NCI-H1930 (cell line): ENCODE results near the gene ZNF407.
"Not testable (repeated sequence)": the region's sequence is repeated elsewhere in the genome, so short reads cannot be mapped to it uniquely, and the experiment has no call there.

Experiments used
- DNase-seq, 2 experiments: peaks; one replicate each; lab custom pipeline; 2025; lab: John Stamatoyannopoulos, UW

The ZNF407 gene

DNA sequence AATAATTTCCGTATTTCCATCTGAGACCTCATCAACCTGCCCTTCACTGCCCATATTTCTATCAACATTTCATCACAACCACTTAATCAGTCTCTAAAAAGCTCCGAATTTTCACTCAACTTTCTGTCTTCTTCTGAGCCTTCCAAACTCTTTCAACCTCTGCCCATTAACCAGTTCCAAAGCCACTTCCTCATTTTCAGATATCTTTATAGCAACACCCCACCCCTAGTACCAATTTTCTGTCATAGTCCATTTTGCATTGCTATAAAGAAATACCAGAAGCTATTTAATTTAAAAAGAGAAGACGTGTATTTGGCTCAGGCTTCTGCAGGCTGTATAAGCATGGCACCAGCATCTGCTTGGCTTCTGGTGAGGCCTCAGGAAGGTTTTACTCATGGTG lies 504.2 kb downstream of the ZNF407 start:
- no peak for DNase-seq

DNA sequence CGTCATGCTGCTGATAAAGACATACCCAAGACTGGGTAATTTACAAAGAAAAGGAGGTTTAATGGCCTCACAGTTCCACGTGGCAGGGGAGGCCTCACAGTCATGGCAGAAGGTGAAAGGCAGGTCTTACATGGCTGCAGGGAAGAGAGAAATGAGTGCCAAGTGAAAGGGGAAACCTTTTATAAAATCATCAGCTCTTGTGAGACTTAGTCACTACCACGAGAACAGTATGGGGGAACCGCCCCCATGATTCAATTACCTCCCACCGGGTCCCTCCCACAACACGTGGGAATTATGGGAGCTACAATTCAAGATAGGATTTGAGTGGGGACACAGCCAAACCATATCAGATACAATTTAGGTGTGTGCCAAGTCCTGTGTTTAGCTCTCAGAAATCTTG lies 506.4 kb downstream of the ZNF407 start:
- DNase-seq: not testable (repeated sequence)

DNA sequence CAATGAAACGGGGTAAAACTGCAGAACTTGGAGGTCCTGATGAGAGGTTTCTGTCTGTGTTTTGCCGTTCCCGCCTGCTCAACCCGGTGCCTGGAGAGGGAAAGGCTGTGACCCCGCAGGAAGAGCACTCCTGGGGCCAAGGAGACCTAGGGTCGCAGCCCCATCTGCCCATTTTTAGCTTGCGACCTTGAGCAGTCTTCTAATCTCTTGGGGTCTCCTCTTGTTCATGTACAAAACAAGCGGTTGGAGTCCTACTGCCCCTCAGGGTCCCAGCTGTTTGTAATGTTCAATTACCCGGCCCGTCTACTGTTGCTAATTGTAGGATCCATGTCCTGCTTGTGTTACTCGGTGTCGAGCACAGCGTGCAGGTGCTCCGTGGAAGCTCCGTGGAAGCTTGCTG lies 506.8 kb downstream of the ZNF407 start:
- no peak for DNase-seq

DNA sequence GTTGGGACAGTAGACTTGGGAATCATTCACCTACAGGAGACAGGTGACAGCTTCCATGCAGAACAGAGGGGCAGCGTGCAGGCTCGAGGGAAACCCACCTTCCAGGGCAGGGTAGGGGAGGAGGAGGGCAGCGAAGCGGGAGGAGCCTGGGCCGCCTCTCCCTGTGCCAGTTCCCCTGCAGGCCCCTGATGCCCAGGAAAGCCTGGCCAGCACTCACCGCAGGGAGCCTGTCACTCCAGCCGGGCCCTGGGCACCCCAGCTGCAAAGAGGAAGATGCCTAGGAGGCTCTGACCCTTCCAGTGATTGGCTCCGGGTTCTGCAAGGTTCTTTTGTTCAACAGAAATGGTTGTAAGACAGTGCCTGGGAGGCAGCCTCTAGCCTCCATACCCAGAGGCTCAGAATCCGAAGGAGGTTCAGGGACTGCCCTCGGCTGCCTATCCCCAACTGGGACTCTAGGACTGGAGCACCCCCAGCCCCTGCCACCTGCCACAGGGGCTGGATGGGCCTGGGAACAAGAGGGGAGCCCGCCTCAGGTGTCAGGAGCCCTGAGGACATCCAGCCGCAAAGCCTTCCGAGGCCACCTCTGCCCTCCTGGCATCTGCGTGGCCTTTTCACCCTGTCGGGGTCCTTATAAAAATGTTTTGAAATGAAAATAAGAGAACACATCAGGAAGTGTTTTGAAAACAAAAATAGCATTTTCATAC lies 508.0 kb downstream of the ZNF407 start:
- no peak for DNase-seq

DNA sequence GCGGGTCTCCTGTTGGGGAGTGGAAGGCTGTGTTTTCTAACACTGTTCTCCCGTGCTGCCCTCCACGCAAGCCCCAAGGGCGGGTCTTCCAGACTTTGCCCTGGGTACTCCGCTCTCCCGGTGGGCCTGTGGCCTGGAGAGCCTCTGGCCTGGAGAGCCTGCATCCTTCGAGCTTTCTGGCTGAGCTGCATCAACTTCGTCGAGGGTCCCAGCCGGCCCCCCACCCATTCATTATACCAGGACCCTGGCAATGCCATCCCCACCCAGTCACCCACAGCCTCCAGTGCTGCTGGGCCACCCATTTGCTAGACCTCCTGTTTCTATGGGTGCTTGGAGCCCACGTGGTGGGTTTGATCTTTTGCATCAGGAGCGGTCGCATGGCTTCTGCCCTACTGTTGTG lies 509.1 kb downstream of the ZNF407 start:
- no peak for DNase-seq

DNA sequence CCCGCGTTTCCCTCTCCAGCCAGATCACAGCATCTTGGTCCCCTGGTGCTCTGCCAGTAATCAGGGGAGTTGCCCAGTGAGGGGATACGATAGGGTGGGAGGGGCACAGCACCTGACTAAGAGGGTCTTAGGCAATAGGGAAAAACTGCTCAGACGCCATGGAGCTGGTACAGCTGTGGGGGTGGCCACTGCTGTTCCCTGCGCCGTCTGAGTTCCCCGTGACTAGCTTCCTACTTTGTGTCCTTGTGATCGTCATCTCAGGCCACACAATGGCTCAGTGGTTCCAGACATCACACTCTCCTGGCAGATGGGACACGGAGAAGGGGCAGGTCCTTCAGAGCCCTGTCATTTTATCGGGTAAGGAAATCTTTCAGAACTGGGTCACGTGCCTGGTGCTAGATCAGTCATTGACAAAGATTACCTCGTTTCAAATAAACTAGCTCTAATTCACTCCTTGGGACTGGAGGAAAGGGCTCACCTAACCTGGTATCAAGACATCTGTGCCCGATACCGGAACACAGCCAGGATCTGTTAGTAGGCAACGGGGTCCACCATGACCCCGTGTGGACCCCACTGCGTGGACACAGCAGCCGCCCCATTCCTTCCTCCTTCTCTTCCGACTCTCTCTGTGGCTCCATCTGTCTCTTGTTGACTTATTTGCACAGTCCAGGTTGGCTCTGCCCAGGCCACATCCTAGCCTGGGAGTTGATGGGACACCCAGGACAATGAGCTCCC lies 509.7 kb downstream of the ZNF407 start:
- DNase-seq: no peak

DNA sequence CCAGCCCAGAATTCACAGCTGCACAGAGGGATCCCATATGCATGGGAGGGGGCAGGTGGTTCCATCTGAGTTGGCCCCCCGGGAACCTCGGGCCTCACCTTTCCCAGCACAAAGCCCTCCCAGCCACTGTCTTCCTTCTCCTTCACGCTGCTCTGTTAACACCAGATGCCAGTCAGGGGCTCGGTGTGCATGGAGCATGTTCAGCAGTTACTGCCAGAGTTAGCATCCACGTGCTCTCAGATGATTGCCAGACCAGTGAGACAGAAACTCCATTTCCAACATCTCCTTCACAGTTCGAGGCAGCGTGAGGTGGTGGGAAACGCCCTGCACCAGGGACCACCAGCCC lies 510.2 kb downstream of the ZNF407 start:
- no peak for DNase-seq

DNA sequence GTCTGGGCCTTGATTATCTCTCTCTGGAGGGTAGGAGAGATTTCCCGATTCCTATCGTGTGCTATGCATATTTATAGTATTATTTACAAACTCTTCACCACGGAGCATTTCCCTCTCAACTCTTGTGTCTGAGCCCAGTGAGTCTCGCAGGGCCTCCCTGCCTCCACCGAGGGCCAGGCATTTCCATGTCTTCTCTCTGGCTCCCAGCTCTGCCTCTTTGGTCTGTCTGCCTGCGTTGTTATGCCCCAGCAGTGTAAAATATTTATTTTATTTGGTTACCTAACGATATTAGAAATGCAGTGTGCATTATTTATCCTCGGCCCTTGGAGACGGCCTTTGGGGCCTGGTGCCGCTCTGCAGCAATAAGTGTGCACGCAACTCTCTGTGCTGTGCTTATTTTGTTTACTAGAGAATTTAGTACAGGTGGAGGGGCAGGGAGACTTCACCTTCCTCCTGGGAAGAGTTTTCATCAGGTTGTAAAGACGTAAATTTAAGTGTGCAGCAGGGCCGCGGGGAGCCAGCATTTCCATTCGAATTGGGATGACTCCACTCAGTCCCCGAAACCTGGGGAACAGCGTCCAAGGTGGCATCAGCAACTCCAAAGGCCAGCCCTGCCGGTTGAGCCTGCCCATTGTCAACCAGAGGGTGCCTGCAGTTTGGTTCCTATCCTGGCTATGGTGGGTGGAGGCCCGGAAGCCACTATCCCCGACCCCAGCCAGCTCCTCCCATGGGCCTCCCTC lies 511.1 kb downstream of the ZNF407 start:
- DNase-seq: no peak

DNA sequence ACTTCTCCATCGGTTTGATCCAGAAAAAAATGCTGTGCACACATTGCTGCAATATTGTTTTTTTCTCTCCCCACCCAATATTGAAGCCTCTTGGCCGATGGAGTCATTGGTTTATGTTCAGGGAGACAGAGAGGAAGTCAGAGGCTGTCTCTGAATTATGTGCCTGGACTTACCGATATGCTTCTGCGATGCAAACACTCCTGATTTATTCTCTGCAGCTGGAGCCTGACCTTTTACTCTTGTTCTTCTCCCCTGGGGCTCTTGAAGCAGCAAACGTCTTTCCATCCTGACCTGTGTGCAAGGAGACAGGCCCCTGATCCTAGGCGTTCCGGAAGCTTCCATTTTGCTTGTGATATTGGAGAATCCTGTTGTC lies 511.6 kb downstream of the ZNF407 start:
- no peak for DNase-seq

DNA sequence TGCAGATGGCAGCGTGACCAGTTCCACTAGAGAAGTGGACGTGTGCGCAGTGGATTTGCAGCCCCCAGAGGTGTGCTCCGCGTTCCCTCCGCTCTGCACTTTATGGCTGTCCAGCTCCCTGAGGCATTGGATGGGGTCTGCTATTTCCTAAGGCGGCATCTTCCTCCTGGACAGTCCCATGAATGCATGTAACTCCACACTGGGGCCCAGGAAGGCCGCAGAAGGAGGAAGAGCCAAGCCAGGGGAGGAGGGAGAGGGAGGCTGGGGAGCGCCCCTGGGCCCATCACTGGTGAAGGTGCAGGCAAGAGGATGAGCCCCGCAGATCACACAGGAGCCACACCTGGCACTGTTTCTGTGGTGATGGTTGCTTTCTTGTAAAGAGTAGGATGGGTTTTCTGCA lies 512.1 kb downstream of the ZNF407 start:
- DNase-seq: no peak

DNA sequence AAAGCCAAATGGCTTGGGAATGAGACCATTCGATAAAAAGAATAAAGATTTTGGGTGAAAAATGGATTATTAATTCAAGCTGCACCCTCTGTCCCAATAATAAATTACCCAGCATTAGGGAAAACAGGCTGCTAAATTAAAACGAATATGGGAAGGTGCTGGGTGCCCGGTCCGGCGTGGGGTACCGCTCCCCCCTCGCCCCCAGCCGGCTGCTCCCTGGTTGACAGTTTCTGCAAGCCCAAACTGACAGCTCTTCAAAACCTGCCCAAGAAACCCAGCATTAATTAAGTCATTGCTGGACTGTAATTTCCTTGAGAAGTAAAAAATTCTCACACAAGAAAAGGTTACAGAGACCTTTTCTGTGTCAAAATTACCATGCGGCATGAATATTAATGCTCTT lies 512.6 kb downstream of the ZNF407 start:
- DNase-seq: no peak

DNA sequence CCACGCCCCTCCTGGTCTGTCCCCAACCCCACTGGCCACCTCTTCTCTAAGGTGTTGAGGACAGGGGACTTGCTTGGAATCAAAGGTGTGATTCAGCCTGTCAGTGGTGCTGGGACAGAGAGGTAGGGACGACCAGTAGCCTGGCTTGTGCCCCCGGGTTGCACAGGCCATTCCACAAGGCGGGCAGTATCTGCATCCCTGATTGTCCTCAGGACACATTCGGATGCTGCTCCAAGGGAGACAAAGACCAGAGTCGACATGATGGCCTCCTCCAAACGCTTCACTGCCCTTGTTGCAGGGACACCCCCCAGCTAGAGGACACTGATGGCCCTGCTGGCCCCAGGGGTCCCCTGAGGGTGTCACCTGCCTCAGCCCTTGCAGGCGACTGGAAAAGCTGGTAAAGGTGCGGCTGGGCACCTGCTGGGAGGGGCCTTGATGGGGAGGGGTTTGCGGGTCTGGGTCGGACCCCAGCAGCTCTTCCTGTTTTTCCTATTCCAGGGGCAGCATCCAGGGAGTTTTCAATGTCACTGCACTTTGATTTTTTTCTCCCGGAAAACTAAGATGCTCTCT lies 513.3 kb downstream of the ZNF407 start:
- no peak for DNase-seq

DNA sequence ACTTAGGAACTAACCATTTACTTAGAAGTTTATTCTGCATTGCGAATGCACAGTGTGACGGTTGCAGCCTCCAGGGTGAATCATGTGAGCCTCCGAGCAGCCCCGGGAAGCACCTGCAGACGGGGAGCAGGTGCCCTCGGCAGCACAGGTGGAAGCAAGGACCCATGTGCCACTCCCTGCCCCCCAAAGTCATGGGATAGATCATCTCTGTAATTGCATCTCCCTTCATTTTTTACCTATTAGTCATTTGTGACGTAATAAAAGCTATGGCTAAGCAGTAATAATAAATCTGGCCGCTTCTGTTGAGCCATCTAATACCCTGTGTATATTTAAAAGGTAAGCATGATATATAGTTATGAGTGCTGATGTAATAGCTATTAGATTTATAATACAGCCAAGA lies 514.1 kb downstream of the ZNF407 start:
- DNase-seq: no peak

DNA sequence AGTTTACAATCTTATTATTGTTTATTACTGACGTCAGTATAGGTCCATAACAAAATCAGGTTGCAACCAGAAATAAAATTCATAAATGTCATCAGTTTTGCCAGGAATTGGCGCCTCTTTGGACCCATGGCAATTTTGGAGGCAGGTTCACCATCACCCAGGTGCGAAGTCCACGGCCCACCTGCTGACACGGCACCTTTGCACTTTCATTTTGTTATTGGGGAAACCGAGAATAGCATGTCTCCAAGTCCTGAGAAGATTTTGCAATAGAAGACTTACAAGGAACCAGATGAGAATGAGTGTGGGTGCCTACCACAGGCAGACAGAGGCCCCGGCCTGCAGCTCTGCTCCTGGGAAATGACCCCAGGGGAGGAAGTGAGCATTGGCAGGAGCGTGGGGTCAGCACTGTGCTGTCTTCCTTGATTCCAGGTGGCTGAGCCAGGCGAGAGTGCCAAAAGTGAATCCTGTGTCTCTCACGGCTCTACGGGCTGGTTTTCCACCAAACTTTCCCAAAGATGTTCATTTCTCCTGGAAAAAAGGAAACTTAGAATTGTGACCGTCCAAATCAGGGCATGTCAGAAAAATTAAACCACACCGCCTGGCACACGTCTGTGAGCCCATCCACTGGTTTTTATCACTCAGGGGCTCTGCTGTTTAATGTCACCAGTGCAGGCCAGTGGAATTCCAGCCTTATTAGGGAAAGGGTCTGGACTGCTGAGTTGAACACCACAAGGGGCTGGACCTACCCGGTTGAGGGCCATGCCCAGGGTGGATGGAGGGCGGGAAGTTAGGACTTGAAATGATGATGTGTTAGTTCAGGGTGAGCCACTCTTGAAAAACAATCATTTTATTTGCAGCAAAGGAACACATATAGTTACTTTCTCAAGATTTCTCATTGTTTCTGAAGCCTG lies 514.8 kb downstream of the ZNF407 start:
- DNase-seq: no peak

DNA sequence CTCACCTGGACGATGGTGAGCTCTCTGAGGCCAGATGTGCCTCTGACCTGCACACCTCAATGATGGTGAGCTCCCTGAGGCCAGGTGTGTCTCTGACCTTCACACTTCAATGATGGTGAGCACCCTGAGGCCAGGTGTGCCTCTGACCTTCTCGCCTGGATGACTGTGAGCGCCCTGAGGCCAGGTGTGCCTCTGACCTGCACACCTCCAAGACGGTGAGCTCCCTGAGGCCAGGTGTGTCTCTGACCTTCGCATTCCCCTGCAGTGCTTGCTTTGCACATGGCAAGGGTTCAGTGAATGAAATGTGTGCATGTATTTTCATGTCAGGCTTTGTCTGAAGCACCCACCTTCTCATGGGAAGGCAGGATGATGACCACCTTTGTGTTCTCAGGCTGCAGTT lies 515.8 kb downstream of the ZNF407 start:
- DNase-seq: no peak

DNA sequence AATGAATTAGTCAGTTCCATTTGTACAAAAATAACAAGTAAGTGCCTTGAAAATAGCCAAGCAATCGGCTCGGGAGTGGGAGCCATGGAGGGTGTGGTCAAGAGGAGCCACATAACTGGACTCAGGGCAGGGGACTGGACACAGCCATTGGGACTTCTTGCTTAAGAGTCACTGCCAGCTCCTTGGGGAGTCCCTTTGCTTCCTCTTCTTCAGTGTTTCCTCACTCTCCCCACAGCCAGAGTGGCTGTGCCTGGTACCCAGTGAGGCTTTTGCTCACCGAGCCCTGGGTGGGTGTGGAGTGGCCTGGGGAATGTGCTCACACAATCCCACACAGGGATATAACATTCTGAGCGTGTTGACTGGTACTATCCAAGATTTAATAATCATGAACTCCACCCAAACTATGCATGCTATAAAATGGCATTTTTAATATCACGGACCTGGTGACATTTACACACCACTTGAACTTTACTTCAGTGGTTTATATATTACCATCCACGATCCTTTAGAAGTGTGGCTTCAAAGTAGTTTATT lies 516.6 kb downstream of the ZNF407 start:
- DNase-seq: no peak
